Activated T-helper 1 cell treated with anti-CD3 and anti-CD28 coated beads, Interleukin-2, amount 50 U/mL, for 16 hours (primary cell): ENCODE measurements around the gene PTRH2.
"Not testable (repeated sequence)": the region's sequence is repeated elsewhere in the genome, so short reads cannot be mapped to it uniquely, and the experiment has no call there.

Experiments used
- DNase-seq, 2 donors: peaks; one replicate each; pipeline ENCODE4 v3.0.0-alpha.2; 2020; ENCODE audit warnings: low read depth in 1 of 2, low spot score in 1 of 2

Gene PTRH2

GRCh38 chr17:59671386-59671785, 35.8 kb downstream of the PTRH2 start:
- no peak for DNase-seq

GRCh38 chr17:59669944-59670343, 37.3 kb downstream of the PTRH2 start:
- no peak for DNase-seq

- no peak for DNase-seq
These were observed 37.8 kb downstream of the PTRH2 start for GRCh38 chr17:59669411-59669810.

DNA sequence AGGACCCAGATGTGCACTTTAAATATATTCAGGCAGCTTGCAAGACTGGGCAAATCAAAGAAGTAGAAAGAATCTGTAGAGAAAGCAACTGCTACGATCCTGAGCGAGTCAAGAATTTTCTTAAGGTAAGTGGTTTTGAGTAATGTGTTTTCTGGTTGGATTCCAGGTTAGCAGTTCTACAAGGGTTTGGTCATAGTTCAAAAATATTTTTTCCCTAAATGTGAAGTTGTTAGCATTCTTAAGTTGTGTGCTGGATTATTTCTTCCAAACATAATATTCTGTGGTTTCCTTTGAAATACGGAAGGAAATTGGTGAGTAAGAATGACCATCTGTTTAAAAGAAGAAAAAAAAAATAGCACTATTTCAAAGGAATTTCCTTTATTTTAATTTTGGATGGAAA, 38.4 kb downstream of the PTRH2 start:
- DNase-seq, result no peak

DNA sequence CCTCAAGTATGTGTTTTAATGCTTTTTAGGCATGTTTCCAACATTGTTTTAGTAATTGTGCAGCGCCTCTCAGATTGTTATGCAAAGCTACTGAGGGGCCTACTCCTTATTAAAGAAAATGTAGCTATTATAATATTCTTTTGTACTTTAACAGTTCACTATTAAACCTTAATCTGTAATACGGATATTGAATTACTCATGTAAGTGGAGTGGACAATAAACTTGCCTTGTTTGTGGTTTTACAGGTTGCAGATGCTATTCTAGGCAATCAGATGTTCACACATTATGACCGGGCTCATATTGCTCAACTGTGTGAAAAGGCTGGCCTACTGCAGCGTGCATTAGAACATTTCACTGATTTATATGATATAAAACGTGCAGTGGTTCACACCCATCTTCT, 41.0 kb downstream of the PTRH2 start:
- no peak for DNase-seq

GRCh38 chr17:59656624-59657023, 50.6 kb downstream of the PTRH2 start:
- DNase-seq, result not testable (repeated sequence)

DNA sequence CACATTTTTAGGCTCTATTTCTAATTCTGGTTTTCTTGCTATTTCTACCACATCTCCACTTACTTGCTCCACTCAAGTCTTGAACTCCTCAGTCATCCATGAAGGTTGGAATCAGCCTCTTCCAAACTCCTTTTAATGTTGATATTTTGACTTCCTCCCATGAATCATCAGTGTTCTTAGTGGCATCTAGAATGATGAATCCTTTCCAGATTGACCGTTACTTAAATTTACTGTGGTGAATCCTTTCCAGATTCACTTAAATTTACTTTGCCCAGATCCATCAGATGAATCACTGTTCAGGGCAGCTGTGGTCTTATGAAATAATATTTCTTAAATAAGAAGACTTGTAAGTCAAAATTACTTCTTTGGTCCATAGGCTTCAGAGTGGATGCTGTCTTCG, 55.1 kb downstream of the PTRH2 start:
- no peak for DNase-seq

- no peak for DNase-seq
These were observed 55.9 kb downstream of the PTRH2 start for GRCh38 chr17:59651346-59651745.

DNA sequence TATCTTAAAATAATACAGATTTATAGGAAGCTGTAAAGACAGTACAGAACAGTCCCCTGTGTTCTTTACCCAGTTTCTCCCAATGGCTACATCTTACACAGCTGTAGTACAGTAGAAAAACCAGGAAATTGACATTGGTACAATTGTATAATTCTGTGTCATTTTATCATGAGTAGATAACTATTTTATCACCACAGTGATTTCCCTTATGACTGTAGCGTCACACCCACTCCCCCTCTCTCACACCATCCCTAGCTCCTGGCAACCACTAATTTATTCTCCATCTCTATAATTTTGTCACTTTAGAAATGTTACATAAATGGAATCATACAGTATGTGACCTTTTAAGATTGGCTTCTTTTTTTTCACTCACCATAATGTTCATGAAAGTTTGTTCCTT, 56.6 kb downstream of the PTRH2 start:
- DNase-seq, result no peak

GRCh38 chr17:59649886-59650285, 57.3 kb downstream of the PTRH2 start:
- DNase-seq, result no peak
